Measurements from ENCODE around the gene WNK2.
"Not testable (repeated sequence)": the region's sequence is repeated elsewhere in the genome, so short reads cannot be mapped to it uniquely, and the experiment has no call there.

The WNK2 gene

GRCh38 chr9:93307468-93308157 is 123.7 kb downstream of the WNK2 start:
- no peak for DNase-seq (ENCODE audit: low read depth)

GRCh38 chr9:93308158-93308602 is 124.2 kb downstream of the WNK2 start:
- DNase-seq (ENCODE audit: low read depth), result no peak

DNA sequence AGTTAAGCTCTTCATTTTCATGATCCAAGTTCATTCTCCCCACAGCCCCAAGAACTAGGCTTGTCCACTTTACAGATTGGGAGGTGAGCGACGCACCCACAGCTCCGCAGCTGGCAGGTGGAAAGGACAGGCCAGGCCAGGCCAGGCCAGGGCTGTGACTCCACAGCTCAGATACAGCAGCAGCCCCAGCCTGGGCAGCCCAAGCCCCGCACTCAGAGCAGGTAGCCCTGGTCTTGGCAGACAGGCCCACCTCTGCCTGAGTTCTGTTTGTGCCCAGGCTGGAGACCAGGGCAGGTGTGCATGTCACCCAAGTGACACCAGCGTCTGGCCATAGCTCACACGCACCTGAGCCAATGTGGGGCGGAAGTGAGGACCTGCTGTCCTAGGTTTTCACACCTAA is 124.7 kb downstream of the WNK2 start:
- no peak for DNase-seq (ENCODE audit: low read depth)

- DNase-seq (ENCODE audit: low read depth), result no peak
Measured at GRCh38 chr9:93309889-93310425, 126.0 kb downstream of the WNK2 start.

GRCh38 chr9:93315118-93315517 is 131.2 kb downstream of the WNK2 start:
- no peak for DNase-seq (ENCODE audit: low read depth)

DNA sequence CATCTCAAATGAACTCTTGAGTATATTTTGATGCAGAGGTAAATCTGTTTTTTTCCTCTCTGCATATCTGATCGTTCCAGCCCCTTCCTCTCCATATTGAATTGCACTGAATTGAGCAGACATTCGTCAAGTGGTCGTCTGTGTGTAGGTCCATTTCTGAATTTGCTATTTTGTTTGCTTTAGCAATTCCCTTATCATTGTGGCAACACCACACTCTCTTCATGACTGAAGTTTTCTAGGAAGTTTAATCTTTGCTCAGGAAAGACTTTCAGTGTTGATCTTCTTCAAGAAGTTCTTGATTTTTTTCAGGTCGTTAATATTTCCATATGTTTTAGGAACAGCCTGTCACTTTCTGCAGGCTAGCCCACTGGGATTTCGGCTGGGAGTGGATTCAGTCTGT is 132.0 kb downstream of the WNK2 start:
- no peak for DNase-seq (ENCODE audit: low read depth)

- no peak for DNase-seq (ENCODE audit: low read depth)
Measured at GRCh38 chr9:93316726-93317494, 133.0 kb downstream of the WNK2 start.

GRCh38 chr9:93317495-93318094 is 133.7 kb downstream of the WNK2 start:
- no peak for DNase-seq (ENCODE audit: low read depth)

DNA sequence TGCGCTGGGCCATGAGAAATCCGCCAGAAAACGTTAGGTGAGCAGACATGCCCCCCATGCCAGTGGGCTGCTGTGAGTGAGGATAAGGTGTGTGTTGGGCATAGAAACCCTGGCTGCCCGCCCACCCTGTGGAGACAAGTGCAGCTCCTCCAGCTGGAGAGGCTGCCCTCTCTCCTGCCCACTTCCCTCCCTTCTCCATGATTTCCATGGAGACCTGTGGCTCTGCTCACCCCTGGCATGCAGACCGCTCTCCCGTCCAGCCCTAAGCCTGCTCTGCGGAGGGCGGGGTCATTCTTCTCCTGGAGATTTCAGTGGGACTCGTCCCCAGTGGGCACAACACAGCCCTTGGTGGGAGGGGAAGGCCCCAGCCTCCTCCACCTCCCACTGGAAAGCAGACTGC is 134.5 kb downstream of the WNK2 start:
- DNase-seq (ENCODE audit: low read depth), result no peak

DNA sequence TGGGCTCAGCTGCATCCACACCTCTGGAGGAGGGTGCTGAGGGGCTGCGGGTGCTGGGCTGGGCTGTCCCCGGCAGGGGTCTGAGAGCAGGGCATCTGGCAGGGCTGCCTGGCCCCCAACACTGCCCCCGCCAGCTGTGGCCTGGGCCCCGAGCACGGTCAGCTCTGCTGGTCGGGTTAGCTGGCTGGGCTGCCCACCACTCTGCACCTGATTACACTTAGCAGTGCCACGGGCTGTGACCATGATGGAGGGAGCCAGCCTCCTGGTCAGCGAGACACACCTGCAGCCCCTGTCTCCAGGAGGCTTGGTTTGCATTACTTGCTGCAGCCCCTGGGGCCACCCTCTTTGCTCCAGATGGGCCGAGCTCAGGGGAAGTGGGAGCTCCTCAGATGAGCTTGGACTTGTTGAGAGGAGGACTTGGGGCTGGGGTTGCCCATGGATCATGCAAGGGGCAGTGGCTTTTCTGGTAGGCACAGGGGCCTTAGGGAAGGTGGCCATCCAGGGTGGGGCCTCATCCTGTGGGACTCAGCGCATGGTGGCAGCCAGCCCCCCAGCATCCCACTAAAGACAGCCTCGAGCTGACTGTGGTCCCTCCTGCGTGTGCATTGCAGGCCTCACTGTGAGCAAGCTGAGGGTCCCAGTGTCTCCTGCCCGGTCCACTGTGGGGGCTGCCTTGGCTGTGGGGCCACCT is 135.5 kb downstream of the WNK2 start:
- DNase-seq (ENCODE audit: low read depth), result no peak

DNA sequence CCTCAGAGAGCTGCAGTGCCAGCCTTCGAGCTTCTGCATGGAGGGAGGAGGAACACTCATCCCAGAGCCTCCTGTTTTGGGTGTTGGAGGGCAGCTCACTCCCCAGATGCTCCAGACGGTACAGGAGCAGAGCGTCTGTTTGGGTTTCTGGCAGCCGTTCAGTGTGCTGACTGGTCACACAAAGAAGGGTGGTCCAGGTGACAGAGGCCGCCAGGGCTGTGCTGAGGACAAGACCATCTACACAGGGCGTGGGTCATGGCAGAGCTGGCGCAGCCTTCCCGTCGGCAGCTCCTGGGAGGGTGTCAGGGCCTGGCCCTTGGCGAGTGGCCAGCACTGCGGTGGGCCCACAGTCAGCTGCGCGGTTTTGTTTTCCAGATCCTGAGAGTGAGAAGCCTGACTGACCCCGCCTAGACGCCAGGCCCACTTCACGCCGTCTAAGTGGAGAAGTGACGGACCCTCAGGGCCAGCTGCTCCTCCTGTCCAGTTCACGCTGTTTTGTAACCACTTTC is 136.1 kb downstream of the WNK2 start:
- no peak for DNase-seq (ENCODE audit: low read depth)

GRCh38 chr9:93320591-93321219 is 136.8 kb downstream of the WNK2 start:
- no peak for DNase-seq (ENCODE audit: low read depth)

- no peak for DNase-seq (ENCODE audit: low read depth)
Measured at GRCh38 chr9:93321220-93321610, 137.3 kb downstream of the WNK2 start.

GRCh38 chr9:93323446-93323954 is 139.6 kb downstream of the WNK2 start:
- not testable (repeated sequence) for DNase-seq (ENCODE audit: low read depth)

DNA sequence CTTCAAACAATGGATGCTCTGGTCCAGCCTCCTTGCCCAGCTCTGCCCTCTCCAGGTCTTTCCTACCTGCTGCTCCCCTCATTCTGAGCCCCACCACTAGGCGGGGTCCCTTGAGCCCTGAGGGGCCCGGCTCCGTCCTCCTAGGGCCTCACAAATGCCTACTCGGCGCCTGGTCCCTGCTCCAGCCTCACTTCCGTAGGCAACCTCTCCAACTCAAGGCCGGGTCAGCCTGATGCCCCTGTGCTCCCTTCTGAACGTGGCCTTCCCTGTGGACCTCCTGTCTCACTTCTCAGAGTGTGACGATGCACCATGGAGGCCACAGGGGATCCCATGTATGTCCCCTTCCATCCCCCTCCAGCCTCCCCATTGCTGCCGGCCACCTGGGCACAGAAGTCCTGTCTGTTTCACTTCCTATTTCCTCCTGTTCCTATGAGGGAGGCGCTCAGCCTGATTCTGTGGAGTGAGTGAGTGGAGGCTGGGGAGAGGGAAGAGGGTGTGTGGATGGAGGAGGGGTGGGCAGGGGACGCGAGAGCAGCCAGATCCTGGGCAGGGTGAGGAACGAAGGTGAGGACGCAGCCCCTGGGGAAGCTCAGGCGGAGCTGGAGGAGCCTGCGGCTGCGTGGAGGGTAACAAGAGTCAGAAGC is 140.4 kb downstream of the WNK2 start:
- DNase-seq (ENCODE audit: low read depth), result no peak

- no peak for DNase-seq (ENCODE audit: low read depth)
Measured at GRCh38 chr9:93325307-93326035, 141.5 kb downstream of the WNK2 start.

DNA sequence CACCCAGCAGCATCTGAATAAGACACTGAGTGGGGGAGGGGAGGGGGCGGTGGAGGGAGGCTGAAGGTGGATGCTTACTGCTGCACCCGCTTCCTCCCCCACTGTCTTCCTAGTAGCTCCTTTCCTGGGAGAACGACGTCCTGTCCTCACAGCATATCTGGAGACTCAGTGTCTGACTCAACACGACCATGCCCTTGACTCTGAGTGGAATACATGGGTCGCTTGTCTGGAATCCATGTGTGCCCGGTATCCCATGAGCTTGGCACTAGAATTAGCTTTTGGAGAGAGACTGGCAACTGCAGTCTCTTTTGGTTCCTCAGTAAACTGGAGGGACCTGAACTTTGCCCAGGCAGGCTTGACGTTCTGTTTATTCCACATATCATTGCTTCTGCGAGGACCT is 142.1 kb downstream of the WNK2 start:
- no peak for DNase-seq (ENCODE audit: low read depth)

DNA sequence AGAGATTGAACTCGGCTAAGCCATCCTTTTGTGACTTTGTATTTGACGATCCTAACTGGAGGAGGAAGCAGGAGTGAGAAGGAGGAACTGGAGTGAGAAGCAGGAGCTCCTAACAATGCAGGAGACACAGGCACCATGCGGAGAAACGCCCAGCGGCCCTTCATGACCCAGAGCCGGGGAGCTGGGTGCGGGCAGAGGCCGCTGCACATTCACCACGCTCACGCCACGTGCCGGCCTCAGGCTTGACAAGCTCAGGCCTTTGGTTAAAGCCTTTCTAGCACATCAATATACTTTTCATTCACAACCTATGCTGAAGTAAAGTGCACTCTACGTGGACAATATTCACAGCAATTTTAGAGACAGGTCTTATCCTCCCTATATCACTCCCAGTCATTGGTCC is 142.7 kb downstream of the WNK2 start:
- no peak for DNase-seq (ENCODE audit: low read depth)

DNA sequence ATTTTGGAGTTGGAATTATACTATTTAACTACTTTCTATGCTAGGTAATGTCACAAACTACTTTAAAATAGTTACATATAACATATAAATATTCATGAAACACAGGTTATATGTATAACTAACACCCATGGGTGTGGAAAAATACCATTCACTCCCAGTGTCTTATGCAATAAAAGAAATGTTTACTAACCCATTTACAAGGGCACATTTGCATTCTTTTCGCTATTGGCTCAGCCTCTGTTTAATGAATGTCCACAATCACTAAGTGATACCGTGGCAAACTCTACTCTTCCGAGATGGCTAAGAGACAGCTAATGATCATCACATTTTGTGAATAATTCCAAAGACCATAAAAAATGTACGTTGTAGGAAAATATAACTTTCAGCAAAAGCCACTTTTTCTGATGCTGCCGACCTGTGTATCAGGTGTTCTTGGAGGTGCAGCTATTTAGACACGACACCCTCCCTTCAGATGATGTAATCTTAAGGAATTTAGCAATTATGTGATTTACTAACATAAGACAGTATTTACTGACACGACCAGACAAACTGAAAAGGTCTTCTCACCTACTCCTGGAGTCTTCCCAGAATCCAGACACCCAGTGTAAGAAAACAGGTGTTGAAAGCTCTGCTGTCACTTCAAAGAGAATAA is 145.8 kb downstream of the WNK2 start:
- DNase-seq (ENCODE audit: low read depth), result no peak

DNA sequence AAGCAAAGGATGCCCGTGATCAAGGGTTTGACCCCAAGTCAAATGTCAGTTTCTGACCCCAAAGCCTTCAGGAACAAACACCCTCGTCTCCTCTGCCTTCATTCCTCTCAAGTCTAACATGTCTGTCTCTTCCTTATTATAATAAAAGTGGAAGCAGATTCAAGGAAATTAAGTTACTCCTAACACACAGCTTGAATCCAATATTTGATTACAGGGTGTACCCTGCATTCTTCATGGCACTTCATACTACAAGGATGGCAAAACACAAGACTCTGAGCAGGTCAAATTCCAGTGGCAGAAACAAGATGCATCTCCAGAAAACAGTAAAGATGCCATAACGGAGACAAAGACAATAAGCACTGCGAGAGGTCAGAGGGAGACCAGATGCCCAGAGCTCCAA is 148.4 kb downstream of the WNK2 start:
- DNase-seq (ENCODE audit: low read depth), result no peak
